HepG2 (cell line): ENCODE results near the gene HOXD3. TPM values are rescaled to one million over a fixed set of nuclear protein-coding genes. Genes with fewer than 3 reads are reported as not detected.

Experiments used
- AHR ChIP-seq: IDR thresholded peaks from 2 replicates; pipeline ENCODE4 v1.6.1; 2018; ENCODE audit warnings: missing genetic modification reagents, missing compliant biosample characterization
- DMAP1 ChIP-seq: IDR thresholded peaks from 2 replicates; pipeline ENCODE4 v1.6.1; 2016
- FOXP1 ChIP-seq, 2 experiments: fragments of 450-650 bp in 1 of 2; IDR thresholded peaks; 2 replicates each; pipeline ENCODE4 v1.6.1; 2017 to 2018; ENCODE audit warnings: antibody characterized with exemption in 1 of 2
- GABPA ChIP-seq, 2 experiments: IDR thresholded peaks; 2 replicates each; pipeline ENCODE4 v1.6.1; 2011 to 2016; ENCODE audit warnings: low read depth in 2 of 2, low read length in 1 of 2, missing biosample characterization in 1 of 2, missing genetic modification characterization in 1 of 2
- JUNB ChIP-seq: sonication (generic); formaldehyde crosslinking; IDR thresholded peaks from 2 replicates; pipeline ENCODE4 v1.8.0; 2022; ENCODE audit warnings: missing genetic modification reagents, mild to moderate bottlenecking, borderline replicate concordance
- MIER3 ChIP-seq: IDR thresholded peaks from 2 replicates; pipeline ENCODE4 v1.6.1; 2016; ENCODE audit warnings: missing compliant biosample characterization, borderline replicate concordance
- SMC3 ChIP-seq: IDR thresholded peaks from 2 replicates; pipeline ENCODE4 v1.6.1; 2011; ENCODE audit warnings: low read length, improper control_type of control experiment
- SUZ12 ChIP-seq: fragments of 150-350 bp; IDR thresholded peaks from 2 replicates; pipeline ENCODE4 v1.6.1; 2014; ENCODE audit warnings: low read depth, low read length
- TAF1 ChIP-seq: sonication (generic); formaldehyde crosslinking; IDR thresholded peaks from 2 replicates; pipeline ENCODE4 v1.4.0; 2020; ENCODE audit warnings: missing genetic modification reagents
- ZBTB20 ChIP-seq: sonication (generic); formaldehyde crosslinking; IDR thresholded peaks from 2 replicates; pipeline ENCODE4 v1.8.1; 2023; ENCODE audit warnings: missing genetic modification reagents, low read depth, mild to moderate bottlenecking, borderline replicate concordance
- ZFX ChIP-seq: sonication (generic); formaldehyde crosslinking; IDR thresholded peaks from 2 replicates; pipeline ENCODE4 v1.4.0; 2020; ENCODE audit warnings: mild to moderate bottlenecking, low read depth, missing genetic modification reagents, moderate library complexity
- ZMAT3 ChIP-seq: sonication (generic); formaldehyde crosslinking; conservative IDR thresholded peaks from 2 replicates; pipeline ENCODE4 v1.7.0; 2021; ENCODE audit warnings: missing genetic modification reagents
- ZNF34 ChIP-seq: sonication (generic); formaldehyde crosslinking; IDR thresholded peaks from 2 replicates; pipeline ENCODE4 v1.4.0; 2020; ENCODE audit warnings: mild to moderate bottlenecking, missing genetic modification reagents, borderline replicate concordance
- ZNF367 ChIP-seq: sonication (generic); formaldehyde crosslinking; IDR thresholded peaks from 2 replicates; pipeline ENCODE4 v1.4.0; 2020; ENCODE audit warnings: missing genetic modification reagents, borderline replicate concordance
- polyA plus RNA-seq, 8 experiments: library from polyadenylated mRNA; depleted of rRNA in 3 of 8; stranded (reverse) in 7 of 8; unstranded in 1 of 8; fragments of >200 nt; fragmentation: Illumina TruSeq in 4 of 8; extraction: Trizol in 4 of 8; gene quantifications; 2 replicates each; pipeline versions ENCODE4 v1.2.1 to v1.2.3, GENCODE V29; 2011 to 2016; ENCODE audit warnings: low read depth in 4 of 8, missing spikeins in 1 of 8, mixed read lengths in 1 of 8; ENCODE audit not compliant: insufficient read depth in 1 of 8
- total RNA-seq, 5 experiments: library from RNA; depleted of rRNA; stranded (reverse); fragments of >200 nt; fragmentation: Illumina TruSeq; extraction: Trizol; gene quantifications; 2 replicates each; pipeline ENCODE4 v1.2.3, GENCODE V29; 2016; ENCODE audit warnings: low read depth in 1 of 5
- TF ChIP-seq, protein P1 (sequence below): sonication (generic); formaldehyde crosslinking; IDR thresholded peaks from 2 replicates; pipeline ENCODE4 v1.5.0; 2020; ENCODE audit warnings: mild to moderate bottlenecking, missing genetic modification reagents
- TF ChIP-seq, protein P2 (sequence below): sonication (generic); formaldehyde crosslinking; IDR thresholded peaks from 2 replicates; pipeline ENCODE4 v1.4.0; 2020; ENCODE audit warnings: missing genetic modification reagents
- TF ChIP-seq, protein P3 (sequence below): sonication (generic); formaldehyde crosslinking; conservative IDR thresholded peaks from 2 replicates; pipeline ENCODE4 v1.8.0; 2022; ENCODE audit warnings: low read depth, missing genetic modification reagents
- TF ChIP-seq, protein P4 (sequence below): sonication (generic); formaldehyde crosslinking; IDR thresholded peaks from 2 replicates; pipeline ENCODE4 v1.5.0; 2020; ENCODE audit warnings: mild to moderate bottlenecking, missing genetic modification reagents, borderline replicate concordance
- TF ChIP-seq, protein P5 (sequence below): sonication (generic); formaldehyde crosslinking; IDR thresholded peaks from 2 replicates; pipeline ENCODE4 v1.4.0; 2020; ENCODE audit warnings: mild to moderate bottlenecking, low read depth, missing genetic modification reagents
- TF ChIP-seq, protein P6 (sequence below): sonication (generic); formaldehyde crosslinking; IDR thresholded peaks from 2 replicates; pipeline ENCODE4 v1.5.0; 2020; ENCODE audit warnings: mild to moderate bottlenecking, missing genetic modification reagents, moderate library complexity

HOXD3 gene
- total and polyA plus RNA-seq, 2 of the 13 experiments (the other 11 are each of a cell fraction or from before 2014, with no cell fraction given), result 0.05 to 0.09 TPM

DNA sequence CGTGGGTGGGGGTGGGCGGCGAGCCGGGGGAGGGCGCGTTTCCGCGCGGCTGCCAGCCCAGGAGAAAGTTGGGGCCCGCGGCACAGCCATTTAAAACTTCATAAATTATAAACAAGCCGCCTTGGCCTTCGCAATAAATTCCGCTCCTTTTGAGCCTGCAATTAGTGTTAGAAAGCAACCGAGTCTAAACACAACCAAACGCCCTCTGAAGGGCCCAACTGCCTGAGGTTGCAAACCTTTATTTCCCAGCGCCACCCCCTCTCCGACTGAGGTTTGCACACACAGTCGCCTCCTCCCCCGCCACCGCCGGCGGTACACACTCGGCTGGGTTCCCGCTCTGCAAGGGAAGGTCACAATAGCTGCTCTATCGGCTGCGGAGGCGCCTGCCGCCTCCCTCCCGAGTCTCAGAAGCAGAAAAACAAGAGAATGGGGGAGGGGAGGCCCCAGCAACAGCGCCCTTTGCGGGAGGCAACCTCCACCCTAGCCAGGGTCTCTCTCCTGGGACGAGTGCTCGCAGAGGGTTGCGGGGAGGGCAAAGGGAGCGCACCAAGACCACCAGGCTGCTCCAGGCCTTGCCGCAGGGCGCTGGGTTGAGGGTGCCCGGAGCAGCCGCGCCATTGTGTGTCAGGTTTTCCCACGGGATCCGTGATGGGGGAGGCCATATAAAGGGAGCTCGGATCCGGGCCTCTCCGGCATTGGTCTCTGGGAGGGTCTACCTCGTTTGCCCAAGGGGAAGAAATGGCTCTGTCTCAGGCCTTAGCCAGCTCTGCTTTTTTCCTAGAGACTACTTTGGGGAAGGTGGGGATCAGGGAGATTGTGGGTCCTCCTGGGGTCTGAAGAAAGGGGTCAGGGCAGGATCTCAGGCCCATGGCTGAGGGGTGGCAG, 18.0 kb downstream of the HOXD3 start (continued):
- TF ChIP-seq, protein P1, sequence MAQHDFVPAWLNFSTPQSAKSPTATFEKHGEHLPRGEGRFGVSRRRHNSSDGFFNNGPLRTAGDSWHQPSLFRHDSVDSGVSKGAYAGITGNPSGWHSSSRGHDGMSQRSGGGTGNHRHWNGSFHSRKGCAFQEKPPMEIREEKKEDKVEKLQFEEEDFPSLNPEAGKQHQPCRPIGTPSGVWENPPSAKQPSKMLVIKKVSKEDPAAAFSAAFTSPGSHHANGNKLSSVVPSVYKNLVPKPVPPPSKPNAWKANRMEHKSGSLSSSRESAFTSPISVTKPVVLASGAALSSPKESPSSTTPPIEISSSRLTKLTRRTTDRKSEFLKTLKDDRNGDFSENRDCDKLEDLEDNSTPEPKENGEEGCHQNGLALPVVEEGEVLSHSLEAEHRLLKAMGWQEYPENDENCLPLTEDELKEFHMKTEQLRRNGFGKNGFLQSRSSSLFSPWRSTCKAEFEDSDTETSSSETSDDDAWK, result no peak
- TF ChIP-seq DMAP1 (CRISPR knock-in tag), result no peak
- TF ChIP-seq SUZ12, result no peak
- no peak for TF ChIP-seq ZBTB20 (CRISPR knock-in tag)
- TF ChIP-seq, protein P2, sequence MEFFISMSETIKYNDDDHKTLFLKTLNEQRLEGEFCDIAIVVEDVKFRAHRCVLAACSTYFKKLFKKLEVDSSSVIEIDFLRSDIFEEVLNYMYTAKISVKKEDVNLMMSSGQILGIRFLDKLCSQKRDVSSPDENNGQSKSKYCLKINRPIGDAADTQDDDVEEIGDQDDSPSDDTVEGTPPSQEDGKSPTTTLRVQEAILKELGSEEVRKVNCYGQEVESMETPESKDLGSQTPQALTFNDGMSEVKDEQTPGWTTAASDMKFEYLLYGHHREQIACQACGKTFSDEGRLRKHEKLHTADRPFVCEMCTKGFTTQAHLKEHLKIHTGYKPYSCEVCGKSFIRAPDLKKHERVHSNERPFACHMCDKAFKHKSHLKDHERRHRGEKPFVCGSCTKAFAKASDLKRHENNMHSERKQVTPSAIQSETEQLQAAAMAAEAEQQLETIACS, result no peak
- TF ChIP-seq, protein P3, sequence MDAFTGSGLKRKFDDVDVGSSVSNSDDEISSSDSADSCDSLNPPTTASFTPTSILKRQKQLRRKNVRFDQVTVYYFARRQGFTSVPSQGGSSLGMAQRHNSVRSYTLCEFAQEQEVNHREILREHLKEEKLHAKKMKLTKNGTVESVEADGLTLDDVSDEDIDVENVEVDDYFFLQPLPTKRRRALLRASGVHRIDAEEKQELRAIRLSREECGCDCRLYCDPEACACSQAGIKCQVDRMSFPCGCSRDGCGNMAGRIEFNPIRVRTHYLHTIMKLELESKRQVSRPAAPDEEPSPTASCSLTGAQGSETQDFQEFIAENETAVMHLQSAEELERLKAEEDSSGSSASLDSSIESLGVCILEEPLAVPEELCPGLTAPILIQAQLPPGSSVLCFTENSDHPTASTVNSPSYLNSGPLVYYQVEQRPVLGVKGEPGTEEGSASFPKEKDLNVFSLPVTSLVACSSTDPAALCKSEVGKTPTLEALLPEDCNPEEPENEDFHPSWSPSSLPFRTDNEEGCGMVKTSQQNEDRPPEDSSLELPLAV (CRISPR knock-in tag), result no peak
- TF ChIP-seq, protein P4, sequence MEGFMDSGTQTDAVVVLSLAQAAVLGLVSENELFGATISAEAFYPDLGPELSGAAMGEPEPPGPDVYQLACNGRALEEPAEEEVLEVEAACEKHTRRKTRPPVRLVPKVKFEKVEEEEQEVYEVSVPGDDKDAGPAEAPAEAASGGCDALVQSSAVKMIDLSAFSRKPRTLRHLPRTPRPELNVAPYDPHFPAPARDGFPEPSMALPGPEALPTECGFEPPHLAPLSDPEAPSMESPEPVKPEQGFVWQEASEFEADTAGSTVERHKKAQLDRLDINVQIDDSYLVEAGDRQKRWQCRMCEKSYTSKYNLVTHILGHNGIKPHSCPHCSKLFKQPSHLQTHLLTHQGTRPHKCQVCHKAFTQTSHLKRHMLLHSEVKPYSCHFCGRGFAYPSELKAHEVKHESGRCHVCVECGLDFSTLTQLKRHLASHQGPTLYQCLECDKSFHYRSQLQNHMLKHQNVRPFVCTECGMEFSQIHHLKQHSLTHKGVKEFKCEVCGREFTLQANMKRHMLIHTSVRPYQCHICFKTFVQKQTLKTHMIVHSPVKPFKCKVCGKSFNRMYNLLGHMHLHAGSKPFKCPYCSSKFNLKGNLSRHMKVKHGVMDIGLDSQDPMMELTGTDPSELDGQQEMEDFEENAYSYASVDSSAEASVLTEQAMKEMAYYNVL (CRISPR knock-in tag), result peak; percentile 66; the same call in 1 of the 2 replicates
- TF ChIP-seq, protein P5, sequence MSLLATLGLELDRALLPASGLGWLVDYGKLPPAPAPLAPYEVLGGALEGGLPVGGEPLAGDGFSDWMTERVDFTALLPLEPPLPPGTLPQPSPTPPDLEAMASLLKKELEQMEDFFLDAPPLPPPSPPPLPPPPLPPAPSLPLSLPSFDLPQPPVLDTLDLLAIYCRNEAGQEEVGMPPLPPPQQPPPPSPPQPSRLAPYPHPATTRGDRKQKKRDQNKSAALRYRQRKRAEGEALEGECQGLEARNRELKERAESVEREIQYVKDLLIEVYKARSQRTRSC (CRISPR knock-in tag), result no peak
- TF ChIP-seq AHR (CRISPR knock-in tag), result no peak
- no peak for TF ChIP-seq GABPA (IDR thresholded peaks at IDR 0.05; ENCODE audit: low read depth, low read length)
- TF ChIP-seq GABPA (CRISPR knock-in tag; IDR thresholded peaks at IDR 0.05; ENCODE audit: low read depth), result no peak
- 0 out of 2 replicates have a peak, but pooled peaks have one; percentile 28 for TF ChIP-seq ZFX (CRISPR knock-in tag)
- TF ChIP-seq ZNF34 (CRISPR knock-in tag), result no peak
- TF ChIP-seq, protein P6, sequence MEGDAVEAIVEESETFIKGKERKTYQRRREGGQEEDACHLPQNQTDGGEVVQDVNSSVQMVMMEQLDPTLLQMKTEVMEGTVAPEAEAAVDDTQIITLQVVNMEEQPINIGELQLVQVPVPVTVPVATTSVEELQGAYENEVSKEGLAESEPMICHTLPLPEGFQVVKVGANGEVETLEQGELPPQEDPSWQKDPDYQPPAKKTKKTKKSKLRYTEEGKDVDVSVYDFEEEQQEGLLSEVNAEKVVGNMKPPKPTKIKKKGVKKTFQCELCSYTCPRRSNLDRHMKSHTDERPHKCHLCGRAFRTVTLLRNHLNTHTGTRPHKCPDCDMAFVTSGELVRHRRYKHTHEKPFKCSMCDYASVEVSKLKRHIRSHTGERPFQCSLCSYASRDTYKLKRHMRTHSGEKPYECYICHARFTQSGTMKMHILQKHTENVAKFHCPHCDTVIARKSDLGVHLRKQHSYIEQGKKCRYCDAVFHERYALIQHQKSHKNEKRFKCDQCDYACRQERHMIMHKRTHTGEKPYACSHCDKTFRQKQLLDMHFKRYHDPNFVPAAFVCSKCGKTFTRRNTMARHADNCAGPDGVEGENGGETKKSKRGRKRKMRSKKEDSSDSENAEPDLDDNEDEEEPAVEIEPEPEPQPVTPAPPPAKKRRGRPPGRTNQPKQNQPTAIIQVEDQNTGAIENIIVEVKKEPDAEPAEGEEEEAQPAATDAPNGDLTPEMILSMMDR (CRISPR knock-in tag), result no peak
- TF ChIP-seq TAF1 (CRISPR knock-in tag), result peak; percentile 41; the same call in 1 of the 2 replicates
- TF ChIP-seq SMC3, result no peak
- TF ChIP-seq ZNF367 (CRISPR knock-in tag), result no peak
- TF ChIP-seq MIER3 (CRISPR knock-in tag), result no peak
- TF ChIP-seq ZMAT3 (CRISPR knock-in tag), result no peak
- no peak for TF ChIP-seq FOXP1 (IDR thresholded peaks at IDR 0.05)
- no peak for TF ChIP-seq FOXP1 (CRISPR knock-in tag; IDR thresholded peaks at IDR 0.05)
- no peak for TF ChIP-seq JUNB (CRISPR knock-in tag)
